ENCODE measurements around the gene OR5H14. TPM values are rescaled to one million over a fixed set of nuclear protein-coding genes. Genes with fewer than 3 reads are reported as not detected.

The OR5H14 gene
- total RNA-seq, 1 experiment from 2014 or later = not detected

- H3K79me2 ChIP-seq (ENCODE audit: insufficient read depth, low read length) = no peaks in the 10 kb centered on the region
- WGBS (ENCODE audit: extremely low coverage, insufficient read length, low lambda C conversion rate) = no CpG with 5 or more reads among the region's 1 CpG
These were observed 51.7 kb downstream of the OR5H14 start for GRCh38 chr3:98199020-98199419.

More at GRCh38 chr3:98199020-98199419, 51.7 kb downstream of the OR5H14 start:
- Histone ChIP-seq H3K4me2 (ENCODE audit: insufficient read depth, insufficient read length, low read length) (no peak overlapping the region), H3K56ac (ENCODE audit: insufficient read length, low read depth, low read length) (no peak overlapping the region), H3K23me2 (ENCODE audit: insufficient read length, low read depth, low read length, poor library complexity, severe bottlenecking) (no peaks in the 10 kb centered on the region), H3K14ac (ENCODE audit: insufficient read depth, low read length) (no peak overlapping the region), H3K18ac (ENCODE audit: insufficient read length, low read depth, low read length) (no peak overlapping the region), H2BK15ac (ENCODE audit: low read depth, low read length) (no peak overlapping the region), H2BK5ac (ENCODE audit: insufficient read length, low read length) (no peak overlapping the region), H4K20me1 (ENCODE audit: control insufficient read depth, insufficient read depth, insufficient read length) (no peaks in the 10 kb centered on the region), H2AFZ (ENCODE audit: low read length) (no peak overlapping the region), H3T11ph (ENCODE audit: low read length) (no peak overlapping the region), H3K27ac (ENCODE audit: insufficient read length, low read depth, low read length) (no peak overlapping the region), H3K4me1 (ENCODE audit: insufficient read depth, low read length) (no peaks in the 10 kb centered on the region; the same call in 1 of the 2 replicates), H2BK12ac (ENCODE audit: insufficient read length, low read depth, low read length) (no peak overlapping the region), H3K79me1 (ENCODE audit: insufficient read depth, low read depth, low read length, poor library complexity, severe bottlenecking) (no peaks in the 10 kb centered on the region), H2BK20ac (ENCODE audit: low read depth, low read length, poor library complexity, severe bottlenecking) (no peak overlapping the region), H3K4ac (ENCODE audit: low read depth, low read length) (no peak overlapping the region), H4K91ac (ENCODE audit: insufficient read length, low read depth, low read length) (no peak overlapping the region), H3K9me3 (ENCODE audit: control insufficient read depth, low read depth, low read length) (no peaks in the 10 kb centered on the region), H3K23ac (ENCODE audit: insufficient read length, low read depth, low read length) (no peak overlapping the region), H2AK5ac (ENCODE audit: insufficient read length, low read length) (no peak overlapping the region), H3K9ac (ENCODE audit: extremely low read depth, insufficient read length, low read length) (no peak overlapping the region), H4K5ac (ENCODE audit: insufficient read length, low read depth, low read length) (no peak overlapping the region), H2BK120ac (ENCODE audit: low read depth, low read length, poor library complexity, severe bottlenecking) (no peak overlapping the region), H4K8ac (replicated peaks; ENCODE audit: insufficient read length, low read depth, low read length) (no peak overlapping the region), H3K27me3 (ENCODE audit: insufficient read depth, low read length) (no peaks in the 10 kb centered on the region)
- no peak for DNase-seq
- no peaks in the 10 kb centered on the region for H3K27me3 Mint-ChIP-seq (ENCODE audit: low read depth)
- no peak for TF ChIP-seq CTCF (conservative IDR thresholded peaks at IDR 0.05)
- H3K36me3 Mint-ChIP-seq (ENCODE audit: insufficient read depth in 1 of 3, low read depth in 3 of 3) = no peaks in the 10 kb centered on the region; a peak in 2 of 7 replicates
- H3K4me3 Mint-ChIP-seq = no peak overlapping the region
- H3K9me3 Mint-ChIP-seq = no peaks in the 10 kb centered on the region
- H3K4me1 Mint-ChIP-seq = peaks cover 0 to 10% of the 10 kb centered on the region in 2 experiments
- no peak overlapping the region for H3K27ac Mint-ChIP-seq

Other genes starting within 250 kb of the OR5H14 start
- 13.1 and 15.5 TPM in 2 replicates for gene RIOX2, start 175.0 kb upstream of the OR5H14 start, total RNA-seq (2021)
- gene GABRR3, start 112.2 kb upstream of the OR5H14 start, total RNA-seq (2021) = not detected in 2 replicates
- not detected in 2 replicates for gene OR5AC2, start 60.3 kb upstream of the OR5H14 start, total RNA-seq (2021)
- not detected in 2 replicates for gene OR5H1, start 16.8 kb upstream of the OR5H14 start, total RNA-seq (2021)
- not detected in 2 replicates for gene OR5H15, start 19.2 kb downstream of the OR5H14 start, total RNA-seq (2021)
- gene OR5H6, start 116.8 kb downstream of the OR5H14 start, total RNA-seq (2021) = not detected in 2 replicates
- not detected in 2 replicates for gene OR5H2, start 135.0 kb downstream of the OR5H14 start, total RNA-seq (2021)
- not detected in 2 replicates for gene OR5K4, start 206.4 kb downstream of the OR5H14 start, total RNA-seq (2021)
- not detected in 2 replicates for gene OR5K3, start 243.2 kb downstream of the OR5H14 start, total RNA-seq (2021)

Measured in H9 (cell line).